Fibroblast of the aortic adventitia (primary cell): Measurements from ENCODE around the gene SOX8. TPM values are rescaled to one million over a fixed set of nuclear protein-coding genes. Genes with fewer than 3 reads are reported as not detected.

Experiments
- DNase-seq: peaks from one replicate; pipeline ENCODE4 v3.0.0-alpha.2; 2010; ENCODE audit warnings: low read depth
- H3K4me3 ChIP-seq: 2 replicates; pipeline ENCODE4 v1.5.1; 2011; ENCODE audit warnings: low read depth, mild to moderate bottlenecking, control low read depth, low read length, moderate library complexity
- total RNA-seq: library from RNA; depleted of rRNA; stranded (reverse); fragments of >200 nt; gene quantifications from 2 replicates; pipeline ENCODE4 v1.2.3, GENCODE V29; 2012; ENCODE audit warnings: low replicate concordance
- TF ChIP-seq, protein P1 (sequence below): IDR thresholded peaks from 2 replicates; pipeline ENCODE4 v1.5.1; 2011; ENCODE audit warnings: mild to moderate bottlenecking, low read length, control low read depth, inconsistent platforms; ENCODE audit not compliant: insufficient read depth

SOX8 gene
- total RNA-seq, 1 donor, result 0.09 TPM

DNA sequence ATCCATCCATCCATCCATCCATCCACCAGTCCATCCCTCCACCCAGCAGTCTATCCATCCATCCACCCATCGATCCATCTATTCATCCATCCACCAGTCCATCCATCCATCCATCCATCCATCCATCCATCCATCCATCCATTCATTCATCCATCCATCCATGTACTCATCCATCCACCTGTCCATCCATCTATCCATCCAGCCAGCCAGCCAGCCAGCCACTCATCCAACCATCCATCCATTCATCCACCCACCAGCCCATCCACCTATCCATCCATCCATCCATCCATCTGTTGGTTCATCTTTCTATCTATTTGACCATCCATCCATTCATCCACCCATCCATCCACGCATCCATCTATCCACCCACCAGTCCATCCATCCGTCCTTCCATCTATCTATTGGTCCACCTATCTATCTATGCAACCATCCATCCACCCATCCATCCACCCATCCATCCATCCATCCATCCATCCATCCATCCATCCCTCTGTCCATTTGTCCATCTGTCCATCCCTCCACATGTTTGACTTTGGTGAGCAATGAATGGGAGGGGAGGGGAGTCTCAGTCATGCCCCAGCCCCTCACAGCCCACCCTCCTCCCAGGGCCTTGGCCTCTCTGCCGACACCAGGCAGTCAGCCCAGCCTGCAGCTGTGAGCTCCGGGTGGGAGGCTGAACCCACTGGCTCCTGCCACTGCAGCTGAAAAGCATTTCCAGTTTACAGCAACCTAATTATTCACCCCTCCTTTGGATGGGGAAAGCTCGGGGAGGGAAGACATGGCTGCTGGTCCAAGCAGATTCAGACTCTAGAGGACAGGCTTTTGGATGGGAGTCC is 52.9 kb downstream of the SOX8 start:
- TF ChIP-seq, protein P1, sequence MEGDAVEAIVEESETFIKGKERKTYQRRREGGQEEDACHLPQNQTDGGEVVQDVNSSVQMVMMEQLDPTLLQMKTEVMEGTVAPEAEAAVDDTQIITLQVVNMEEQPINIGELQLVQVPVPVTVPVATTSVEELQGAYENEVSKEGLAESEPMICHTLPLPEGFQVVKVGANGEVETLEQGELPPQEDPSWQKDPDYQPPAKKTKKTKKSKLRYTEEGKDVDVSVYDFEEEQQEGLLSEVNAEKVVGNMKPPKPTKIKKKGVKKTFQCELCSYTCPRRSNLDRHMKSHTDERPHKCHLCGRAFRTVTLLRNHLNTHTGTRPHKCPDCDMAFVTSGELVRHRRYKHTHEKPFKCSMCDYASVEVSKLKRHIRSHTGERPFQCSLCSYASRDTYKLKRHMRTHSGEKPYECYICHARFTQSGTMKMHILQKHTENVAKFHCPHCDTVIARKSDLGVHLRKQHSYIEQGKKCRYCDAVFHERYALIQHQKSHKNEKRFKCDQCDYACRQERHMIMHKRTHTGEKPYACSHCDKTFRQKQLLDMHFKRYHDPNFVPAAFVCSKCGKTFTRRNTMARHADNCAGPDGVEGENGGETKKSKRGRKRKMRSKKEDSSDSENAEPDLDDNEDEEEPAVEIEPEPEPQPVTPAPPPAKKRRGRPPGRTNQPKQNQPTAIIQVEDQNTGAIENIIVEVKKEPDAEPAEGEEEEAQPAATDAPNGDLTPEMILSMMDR, result no peak
- H3K4me3 ChIP-seq, result no peak overlapping the region
- DNase-seq, result no peak

DNA sequence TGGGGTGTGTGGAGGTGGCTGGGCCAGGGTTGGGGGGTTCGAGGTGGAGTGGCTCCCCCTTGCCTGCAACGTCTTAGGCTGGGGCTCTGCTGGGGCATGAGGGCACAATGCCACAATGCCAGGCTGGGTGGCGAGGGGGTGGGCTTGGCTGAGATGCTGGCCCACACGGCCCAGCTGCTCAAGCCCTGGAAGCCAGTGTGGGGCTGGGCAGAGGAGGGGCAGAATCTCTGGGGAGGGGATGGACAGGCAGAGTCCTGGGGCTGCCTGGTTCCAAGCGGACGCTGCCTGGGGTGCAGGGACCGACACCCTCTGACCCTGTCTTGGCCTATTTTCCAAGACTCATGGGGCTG is 53.5 kb downstream of the SOX8 start:
- no peak for DNase-seq
- TF ChIP-seq, protein P1, result no peak
- H3K4me3 ChIP-seq, result no peak overlapping the region

DNA sequence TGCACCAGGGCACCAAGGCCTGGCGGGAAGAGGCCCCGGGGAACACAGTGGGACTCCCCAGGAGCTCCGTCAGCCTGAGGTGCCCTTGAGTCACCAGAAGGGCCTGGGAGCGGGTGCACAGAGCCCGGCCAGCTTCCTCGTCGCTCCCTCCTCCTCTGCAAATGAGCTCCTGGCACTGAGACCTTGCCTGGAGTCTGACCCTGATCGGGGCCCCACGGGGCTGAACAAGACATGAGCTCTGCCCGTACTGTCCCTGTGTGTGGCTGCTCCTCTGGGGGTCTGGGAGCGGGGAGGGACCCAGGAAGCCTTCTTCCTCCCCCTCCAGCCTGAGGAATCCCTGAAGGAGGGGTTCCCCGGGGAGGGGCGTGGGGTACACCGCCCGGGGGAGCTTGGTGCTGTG is 54.6 kb downstream of the SOX8 start:
- DNase-seq, result no peak
- TF ChIP-seq, protein P1, result no peak
- no peak overlapping the region for H3K4me3 ChIP-seq

Other genes with a start within 250 kb of the SOX8 start
- 20.0 and 24.7 TPM in 2 replicates for gene CIAO3, start 240.8 kb upstream of the SOX8 start, total RNA-seq
- gene MSLN, start 221.0 kb upstream of the SOX8 start, total RNA-seq, result not detected in 2 replicates
- 14.5 and 20.3 TPM in 2 replicates for gene RPUSD1, start 193.4 kb upstream of the SOX8 start, total RNA-seq
- gene CHTF18, start 193.2 kb upstream of the SOX8 start, total RNA-seq, result 3.6 and 20.0 TPM in 2 replicates
- gene GNG13, start 181.0 kb upstream of the SOX8 start, total RNA-seq, result not detected in 2 replicates
- gene LMF1, start 10.8 kb upstream of the SOX8 start, total RNA-seq, result 11.9 and 29.4 TPM in 2 replicates
- not detected in 2 replicates for gene SSTR5, start 91.0 kb downstream of the SOX8 start, total RNA-seq
- gene C1QTNF8, start 114.5 kb downstream of the SOX8 start, total RNA-seq, result not detected in 2 replicates
- gene CACNA1H, start 171.3 kb downstream of the SOX8 start, total RNA-seq, result 2.7 TPM in 1 of 2 replicates, not detected in the other
- gene TPSG1, start 243.5 kb downstream of the SOX8 start, total RNA-seq, result not detected in 2 replicates
- gene TPSB2, start 248.4 kb downstream of the SOX8 start, total RNA-seq, result not detected in 2 replicates